Vagina (tissue), 2 donors: Measurements from ENCODE around the gene MARCHF9. TPM values are rescaled to one million over a fixed set of nuclear protein-coding genes. Genes with fewer than 3 reads are reported as not detected.

Source experiments
- DNase-seq, 2 donors: peaks; one replicate each; pipeline ENCODE4 v3.0.0-alpha.2; 2017; ENCODE audit errors: extremely low spot score in 2 of 2
- H3K27ac ChIP-seq: fragments of 200-600 bp; sonication (generic); one replicate; pipeline ENCODE4 v1.5.1; 2019
- H3K27me3 ChIP-seq: fragments of 200-600 bp; sonication (generic); one replicate; pipeline ENCODE4 v1.5.1; 2019
- H3K36me3 ChIP-seq, 2 donors: fragments of 200-600 bp; sonication (generic); one replicate each; pipeline ENCODE4 v1.5.1; 2017 to 2019
- H3K4me1 ChIP-seq: fragments of 200-600 bp; sonication (generic); one replicate; pipeline ENCODE4 v1.5.1; 2019
- H3K4me3 ChIP-seq, 2 donors: fragments of 200-600 bp; sonication (generic); 1 replicate in 1 of 2; 2 replicates in 1 of 2; pipeline ENCODE4 v1.5.1; 2016 to 2019
- H3K9me3 ChIP-seq: fragments of 200-600 bp; sonication (generic); one replicate; pipeline ENCODE4 v1.5.1; 2019
- CTCF ChIP-seq, 3 experiments: fragments of 450-650 bp in 2 of 3; fragments of 200-600 bp in 1 of 3; sonication (generic) in 1 of 3; IDR thresholded peaks; one replicate each; pipeline ENCODE4 v1.5.1; 2017 to 2019; ENCODE audit warnings: antibody characterized with exemption in 3 of 3, mild to moderate bottlenecking in 2 of 3, moderate library complexity in 2 of 3
- POLR2A ChIP-seq, 2 donors: fragments of 450-650 bp; IDR thresholded peaks; one replicate each; pipeline ENCODE4 v1.6.1; 2017; ENCODE audit warnings: antibody characterized with exemption in 2 of 2, mild to moderate bottlenecking in 2 of 2, moderate library complexity in 2 of 2
- POLR2AphosphoS5 ChIP-seq, 2 donors: sonication (generic); formaldehyde crosslinking; IDR thresholded peaks; one replicate each; pipeline ENCODE4 v1.9.0; 2017; ENCODE audit warnings: antibody characterized with exemption in 2 of 2, mild to moderate bottlenecking in 2 of 2, low read depth in 1 of 2; ENCODE audit not compliant: insufficient read depth in 1 of 2
- intact Hi-C: fragments of 100-400 bp; cut with DNase I; formaldehyde crosslinking; loops from one replicate; pipeline ENCODE4 v1.15.1; 2023
- total RNA-seq: library from RNA; depleted of rRNA; stranded (reverse); fragments of >200 nt; gene quantifications from one replicate; pipeline ENCODE4 v1.2.3, GENCODE V29; 2016

The MARCHF9 gene
- total RNA-seq, 1 donor from 2014 or later: 8.3 TPM

GRCh38 chr12:57751788-57752667 is 2.9 kb upstream of the MARCHF9 start, which contains the start of gene CDK4:
Gene CDK4, minus strand, starts transcription at chr12:57752310. Its CDS starts 593 bp downstream, at chr12:57751717.
- H3K9me3 ChIP-seq: no peaks in the 10 kb centered on the region
- intact Hi-C loops: no loop called here
- H3K4me1 ChIP-seq: peaks cover 44% of the 10 kb centered on the region
- TF ChIP-seq POLR2AphosphoS5 (IDR thresholded peaks at IDR 0.05; ENCODE audit: insufficient read depth in 1 of 2, low read depth in 1 of 2) (peak; percentile 93 to 99), CTCF (IDR thresholded peaks at IDR 0.05) (no peak), POLR2A (IDR thresholded peaks at IDR 0.05) (peak in 1 of 2 donors; percentile 68)
- DNase-seq: peak; percentile 98 to 100
- H3K27me3 ChIP-seq: no peaks in the 10 kb centered on the region
- peaks cover 0 to 27% of the 10 kb centered on the region in 2 donors for H3K36me3 ChIP-seq
- peak within 1 kb of the TSS; percentile 67 to 77 for H3K4me3 ChIP-seq
- H3K27ac ChIP-seq: peak within 1 kb of the TSS; percentile 83

- Histone ChIP-seq H3K27ac (peak overlapping the region; percentile 83), H3K4me3 (peak overlapping the region; percentile 67 to 77), H3K36me3 (peaks cover 0 to 21% of the 10 kb centered on the region in 2 donors), H3K27me3 (no peaks in the 10 kb centered on the region), H3K9me3 (no peaks in the 10 kb centered on the region), H3K4me1 (peaks cover 44% of the 10 kb centered on the region)
- intact Hi-C loops: no loop called here
- TF ChIP-seq POLR2AphosphoS5 (IDR thresholded peaks at IDR 0.05; ENCODE audit: insufficient read depth in 1 of 2, low read depth in 1 of 2): no peak
- TF ChIP-seq POLR2A (IDR thresholded peaks at IDR 0.05): no peak
- TF ChIP-seq CTCF (IDR thresholded peaks at IDR 0.05): no peak
- no peak for DNase-seq
Observed at GRCh38 chr12:57752668-57753000, 2.3 kb upstream of the MARCHF9 start.

GRCh38 chr12:57753756-57754337 is 1.1 kb upstream of the MARCHF9 start:
- H3K27ac ChIP-seq: no peak overlapping the region
- H3K4me1 ChIP-seq: peaks cover 44% of the 10 kb centered on the region

GRCh38 chr12:57755194-57755453 is 221 bp downstream of the MARCHF9 start:
- intact Hi-C loops: no loop called here
- H3K27me3 ChIP-seq: no peaks in the 10 kb centered on the region
- peaks cover 44% of the 10 kb centered on the region for H3K4me1 ChIP-seq
- no peaks in the 10 kb centered on the region for H3K36me3 ChIP-seq
- H3K9me3 ChIP-seq: no peaks in the 10 kb centered on the region
- peak overlapping the region; percentile 53 for H3K27ac ChIP-seq
- H3K4me3 ChIP-seq: peak overlapping the region; percentile 75 to 78
- TF ChIP-seq POLR2AphosphoS5 (IDR thresholded peaks at IDR 0.05; ENCODE audit: insufficient read depth in 1 of 2, low read depth in 1 of 2): no peak
- no peak for TF ChIP-seq POLR2A (IDR thresholded peaks at IDR 0.05)
- TF ChIP-seq CTCF (IDR thresholded peaks at IDR 0.05): no peak
- no peak for DNase-seq

More at GRCh38 chr12:57753756-57754337, 1.1 kb upstream of the MARCHF9 start:
- DNase-seq: no peak
- Histone ChIP-seq H3K9me3 (no peaks in the 10 kb centered on the region), H3K4me3 (no peak overlapping the region), H3K27me3 (no peaks in the 10 kb centered on the region), H3K36me3 (peaks cover 0 to 8% of the 10 kb centered on the region in 2 donors)
- intact Hi-C loops: no loop called here
- TF ChIP-seq POLR2AphosphoS5 (IDR thresholded peaks at IDR 0.05; ENCODE audit: insufficient read depth in 1 of 2, low read depth in 1 of 2): no peak
- no peak for TF ChIP-seq POLR2A (IDR thresholded peaks at IDR 0.05)
- TF ChIP-seq CTCF (IDR thresholded peaks at IDR 0.05): no peak
